Progenitor cell of endocrine pancreas (in vitro differentiated cells): ENCODE data around the gene SAMD10. TPM values are rescaled to one million over a fixed set of nuclear protein-coding genes. Genes with fewer than 3 reads are reported as not detected.
A peak's percentile ranks its signal among the peaks of the same experiment; 100 is the strongest.

Experiments used
- DNase-seq: peaks from one replicate; pipeline ENCODE4 v3.0.0; 2021; ENCODE audit warnings: low spot score; ENCODE audit not compliant: unreplicated experiment
- H3K27ac Mint-ChIP-seq: 2 replicates; pipeline ENCODE4 v1.8.0; 2021; ENCODE audit warnings: mild to moderate bottlenecking, moderate library complexity, mixed read lengths
- H3K27me3 Mint-ChIP-seq: 2 replicates; pipeline ENCODE4 v1.8.0; 2021; ENCODE audit warnings: mixed read lengths
- H3K36me3 Mint-ChIP-seq: 2 replicates; pipeline ENCODE4 v1.8.0; 2022; ENCODE audit warnings: mixed read lengths; ENCODE audit not compliant: insufficient read depth
- H3K4me1 Mint-ChIP-seq: 2 replicates; pipeline ENCODE4 v1.8.0; 2021; ENCODE audit warnings: low read depth, mixed read lengths
- H3K4me3 Mint-ChIP-seq: 2 replicates; pipeline ENCODE4 v1.8.0; 2021; ENCODE audit warnings: low read depth, mild to moderate bottlenecking, moderate library complexity, mixed read lengths
- H3K9me3 Mint-ChIP-seq: 2 replicates; pipeline ENCODE4 v1.8.0; 2021; ENCODE audit warnings: low read depth, mixed read lengths
- total RNA-seq: library from RNA; stranded (reverse); gene quantifications from 2 replicates; pipeline ENCODE4 v1.2.1, GENCODE V29; 2021
- TF ChIP-seq, protein P1 (sequence below): fragments of 200-600 bp; sonication (generic); IDR thresholded peaks from one replicate; pipeline ENCODE4 v1.5.0; 2021; ENCODE audit warnings: antibody characterized with exemption, mild to moderate bottlenecking; ENCODE audit not compliant: unreplicated experiment

SAMD10 gene
- total RNA-seq, 1 donor from 2014 or later = 12.8 TPM

DNA sequence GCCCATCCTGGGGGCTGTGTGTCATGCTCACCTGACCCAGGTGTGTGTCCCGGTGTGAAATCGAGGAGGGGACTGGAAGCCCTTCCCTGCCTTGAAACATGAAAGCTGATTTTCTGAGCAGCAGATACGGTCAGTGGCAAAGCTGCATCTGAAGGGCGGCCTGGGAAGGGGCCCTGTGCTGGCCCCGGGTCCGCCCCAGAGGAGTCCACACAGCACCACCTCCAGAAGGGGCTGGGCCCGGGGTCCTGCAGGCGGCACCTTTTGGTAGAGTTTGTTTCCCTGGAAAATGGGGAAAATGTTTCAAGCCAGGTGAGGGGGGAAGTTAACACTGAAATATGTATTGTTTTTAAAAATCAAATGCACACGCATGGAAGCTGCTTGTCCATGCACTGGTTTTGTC is 44.0 kb downstream of the SAMD10 start:
- Mint-ChIP-seq H3K4me3 (no peak overlapping the region), H3K4me1 (no peaks in the 10 kb centered on the region), H3K36me3 (peaks cover 22% of the 10 kb centered on the region), H3K27ac (peak overlapping the region; percentile 43), H3K27me3 (no peaks in the 10 kb centered on the region), H3K9me3 (no peaks in the 10 kb centered on the region)
- TF ChIP-seq, protein P1, sequence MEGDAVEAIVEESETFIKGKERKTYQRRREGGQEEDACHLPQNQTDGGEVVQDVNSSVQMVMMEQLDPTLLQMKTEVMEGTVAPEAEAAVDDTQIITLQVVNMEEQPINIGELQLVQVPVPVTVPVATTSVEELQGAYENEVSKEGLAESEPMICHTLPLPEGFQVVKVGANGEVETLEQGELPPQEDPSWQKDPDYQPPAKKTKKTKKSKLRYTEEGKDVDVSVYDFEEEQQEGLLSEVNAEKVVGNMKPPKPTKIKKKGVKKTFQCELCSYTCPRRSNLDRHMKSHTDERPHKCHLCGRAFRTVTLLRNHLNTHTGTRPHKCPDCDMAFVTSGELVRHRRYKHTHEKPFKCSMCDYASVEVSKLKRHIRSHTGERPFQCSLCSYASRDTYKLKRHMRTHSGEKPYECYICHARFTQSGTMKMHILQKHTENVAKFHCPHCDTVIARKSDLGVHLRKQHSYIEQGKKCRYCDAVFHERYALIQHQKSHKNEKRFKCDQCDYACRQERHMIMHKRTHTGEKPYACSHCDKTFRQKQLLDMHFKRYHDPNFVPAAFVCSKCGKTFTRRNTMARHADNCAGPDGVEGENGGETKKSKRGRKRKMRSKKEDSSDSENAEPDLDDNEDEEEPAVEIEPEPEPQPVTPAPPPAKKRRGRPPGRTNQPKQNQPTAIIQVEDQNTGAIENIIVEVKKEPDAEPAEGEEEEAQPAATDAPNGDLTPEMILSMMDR = no peak
- DNase-seq = no peak

DNA sequence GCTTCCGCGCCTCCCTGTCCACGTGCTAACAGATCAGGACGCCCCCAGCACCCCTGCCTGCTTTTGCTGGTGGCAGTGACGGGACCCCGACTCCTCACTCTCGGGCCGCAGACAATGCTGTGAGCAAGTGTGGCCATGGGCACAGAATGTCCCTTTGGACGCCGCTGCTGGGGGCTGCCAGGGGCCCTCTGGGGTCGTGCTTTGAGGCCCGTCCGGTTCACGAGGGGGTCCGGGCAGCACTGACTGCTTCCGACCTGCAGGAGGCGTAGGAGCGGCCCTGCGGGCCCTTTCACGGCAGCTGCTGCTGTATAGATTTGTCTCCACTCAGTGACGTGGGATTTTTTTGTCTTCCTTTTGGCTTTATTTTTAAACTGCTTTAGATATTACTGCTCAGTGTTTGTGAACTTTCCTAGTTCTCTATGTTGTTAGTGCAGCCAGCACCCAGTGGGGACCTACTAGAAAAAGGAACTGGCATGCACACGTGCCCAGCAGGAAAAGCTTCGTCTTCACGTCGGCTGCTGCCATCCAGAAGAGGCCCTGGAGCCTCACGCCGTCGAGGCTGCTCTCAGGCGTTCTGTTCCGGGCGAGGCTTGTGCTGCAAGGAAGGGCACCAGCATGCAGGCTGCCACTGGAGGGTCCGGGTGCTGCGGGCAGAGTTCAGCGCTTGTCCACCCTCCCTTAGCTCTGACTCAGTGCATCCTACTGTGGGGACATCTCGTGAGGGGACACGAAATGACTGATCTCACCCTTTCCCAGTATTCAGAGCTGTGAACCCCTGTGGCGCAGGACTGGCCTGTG is 45.0 kb downstream of the SAMD10 start:
- DNase-seq = no peak
- peaks cover 25% of the 10 kb centered on the region for H3K36me3 Mint-ChIP-seq
- no peak overlapping the region for H3K4me3 Mint-ChIP-seq
- H3K9me3 Mint-ChIP-seq = no peaks in the 10 kb centered on the region
- TF ChIP-seq, protein P1 = peak; percentile 48
- no peaks in the 10 kb centered on the region for H3K4me1 Mint-ChIP-seq
- peak overlapping the region; percentile 43 for H3K27ac Mint-ChIP-seq
- H3K27me3 Mint-ChIP-seq = no peaks in the 10 kb centered on the region

DNA sequence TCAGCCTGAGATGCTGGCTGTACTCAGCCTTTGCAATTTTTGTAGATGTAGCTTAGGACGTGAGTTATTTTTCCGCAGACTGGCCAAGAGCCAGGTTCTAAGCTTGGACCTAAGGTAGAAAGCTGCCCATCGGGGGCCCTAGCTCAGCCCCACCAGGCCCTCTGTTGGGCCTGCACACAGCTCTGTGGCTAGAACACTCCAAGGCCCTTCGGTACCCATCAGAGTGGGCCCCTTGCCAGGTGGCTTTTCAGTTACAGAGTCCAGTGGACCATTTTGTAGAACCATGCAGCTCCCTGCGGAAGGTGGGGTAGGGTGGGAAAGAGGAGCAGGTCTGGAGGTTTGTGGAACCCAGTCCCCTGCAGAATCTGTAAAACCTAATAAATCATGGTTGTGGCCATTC is 45.8 kb downstream of the SAMD10 start:
- H3K27ac Mint-ChIP-seq = no peak overlapping the region
- H3K4me1 Mint-ChIP-seq = no peaks in the 10 kb centered on the region
- DNase-seq = no peak
- TF ChIP-seq, protein P1 = no peak
- H3K4me3 Mint-ChIP-seq = no peak overlapping the region
- no peaks in the 10 kb centered on the region for H3K27me3 Mint-ChIP-seq
- H3K9me3 Mint-ChIP-seq = no peaks in the 10 kb centered on the region
- H3K36me3 Mint-ChIP-seq = peaks cover 25% of the 10 kb centered on the region

DNA sequence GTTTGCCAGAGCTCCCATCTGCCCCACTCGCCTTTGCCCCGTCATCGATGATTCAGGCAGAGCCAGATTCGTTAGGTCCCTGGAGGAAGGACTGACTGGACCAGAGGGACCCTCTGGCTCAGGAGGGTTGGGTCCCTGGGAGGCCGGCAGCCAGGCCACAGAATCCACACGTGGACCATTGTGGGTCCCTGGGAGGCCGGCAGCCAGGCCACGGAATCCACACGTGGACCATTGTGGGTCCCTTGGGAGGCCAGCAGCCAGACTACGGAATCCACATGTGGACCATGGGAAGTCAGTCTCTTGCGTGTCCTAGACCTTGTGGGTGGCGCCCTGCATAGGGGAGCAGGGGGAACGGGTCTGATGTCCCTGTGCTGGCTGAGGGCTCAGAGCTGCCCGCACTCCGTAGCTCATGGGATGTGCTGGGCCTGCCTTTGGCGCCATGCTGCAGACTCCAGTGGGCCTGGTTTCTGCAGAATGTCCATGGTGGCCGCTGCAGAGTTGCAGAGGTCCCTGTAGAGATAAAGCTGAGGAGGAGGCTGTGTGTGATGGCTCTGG is 46.8 kb downstream of the SAMD10 start:
- no peak for DNase-seq

DNA sequence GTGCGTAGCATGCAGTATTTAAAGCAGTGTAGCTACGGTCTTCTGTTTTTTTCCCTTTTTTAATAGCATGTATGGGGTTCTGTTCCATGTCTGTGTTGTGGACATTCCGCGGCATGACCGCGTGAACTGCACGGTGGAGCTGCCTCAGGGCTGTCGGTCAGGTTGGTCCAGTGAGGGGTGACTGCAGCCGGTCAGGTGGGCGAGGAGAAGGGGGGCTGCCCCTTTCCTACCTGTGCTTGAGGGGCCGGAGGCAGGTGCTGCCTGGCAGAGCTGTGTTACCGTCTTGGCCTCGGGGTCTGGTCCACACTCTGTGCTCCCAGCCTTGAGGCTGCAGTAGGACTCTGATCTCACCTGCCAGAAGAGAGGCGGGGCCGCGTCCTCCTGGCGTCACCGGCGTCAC is 47.7 kb downstream of the SAMD10 start:
- no peak for DNase-seq
- Mint-ChIP-seq H3K9me3 (no peaks in the 10 kb centered on the region), H3K4me3 (no peak overlapping the region), H3K27me3 (no peaks in the 10 kb centered on the region), H3K36me3 (peaks cover 20% of the 10 kb centered on the region), H3K27ac (no peak overlapping the region), H3K4me1 (peaks cover 2% of the 10 kb centered on the region)
- TF ChIP-seq, protein P1 = no peak

More for the DNA sequence above, 46.8 kb downstream of the SAMD10 start:
- TF ChIP-seq, protein P1 = no peak
- no peaks in the 10 kb centered on the region for H3K27me3 Mint-ChIP-seq
- H3K36me3 Mint-ChIP-seq = peaks cover 22% of the 10 kb centered on the region
- H3K27ac Mint-ChIP-seq = no peak overlapping the region
- no peak overlapping the region for H3K4me3 Mint-ChIP-seq
- no peaks in the 10 kb centered on the region for H3K4me1 Mint-ChIP-seq
- no peaks in the 10 kb centered on the region for H3K9me3 Mint-ChIP-seq
